DOHH2 (cell line): ENCODE results near the gene MYH15.

Experiments used
- H3F3A ChIP-seq: fragments of 200-600 bp; sonication (generic), shearing (Covaris generic); 2 replicates; pipeline ENCODE4 v1.6.0; 2016; ENCODE audit warnings: antibody characterized with exemption, mild to moderate bottlenecking; ENCODE audit not compliant: control insufficient read depth, insufficient read depth
- H3K27ac ChIP-seq: fragments of 200-600 bp; sonication (generic); 2 replicates; pipeline ENCODE4 v1.5.1; 2014; ENCODE audit warnings: low read depth, mild to moderate bottlenecking, low read length, moderate library complexity
- H3K27me3 ChIP-seq: fragments of 200-600 bp; sonication (generic); 2 replicates; pipeline ENCODE4 v1.6.1; 2014; ENCODE audit warnings: mild to moderate bottlenecking, low read length, mixed read lengths; ENCODE audit not compliant: control insufficient read depth
- H3K36me3 ChIP-seq: fragments of 200-600 bp; sonication (generic); 2 replicates; pipeline ENCODE4 v1.6.1; 2014; ENCODE audit warnings: mild to moderate bottlenecking, low read length, moderate library complexity, mixed read lengths; ENCODE audit not compliant: control insufficient read depth
- H3K4me1 ChIP-seq: fragments of 200-600 bp; sonication (generic); 2 replicates; pipeline ENCODE4 v1.6.1; 2014; ENCODE audit warnings: mild to moderate bottlenecking, low read length, mixed read lengths; ENCODE audit not compliant: control insufficient read depth
- H3K4me2 ChIP-seq: fragments of 200-600 bp; sonication (generic); 2 replicates; pipeline ENCODE4 v1.6.0; 2014; ENCODE audit warnings: mild to moderate bottlenecking, low read length, moderate library complexity
- H3K4me3 ChIP-seq: fragments of 200-600 bp; sonication (generic); 2 replicates; pipeline ENCODE4 v1.5.1; 2014; ENCODE audit warnings: mild to moderate bottlenecking, low read length, mixed read lengths
- H3K79me2 ChIP-seq: fragments of 200-600 bp; sonication (generic); 2 replicates; pipeline ENCODE4 v1.6.1; 2014; ENCODE audit warnings: mild to moderate bottlenecking, low read length, mixed read lengths; ENCODE audit not compliant: control insufficient read depth
- H3K9me2 ChIP-seq: fragments of 200-600 bp; sonication (generic); replicated peaks from 2 replicates; pipeline ENCODE4 v1.6.1; 2014; ENCODE audit warnings: mild to moderate bottlenecking, low read length, mixed read lengths; ENCODE audit not compliant: control insufficient read depth
- H3K9me3 ChIP-seq: fragments of 200-600 bp; sonication (generic); 2 replicates; pipeline ENCODE4 v1.6.1; 2014; ENCODE audit warnings: antibody characterized with exemption, low read length, mixed read lengths; ENCODE audit not compliant: control insufficient read depth, insufficient read depth
- H4K20me1 ChIP-seq: fragments of 200-600 bp; sonication (generic); 2 replicates; pipeline ENCODE4 v1.6.0; 2014; ENCODE audit warnings: low read depth, mild to moderate bottlenecking, antibody characterized with exemption, low read length, moderate library complexity; ENCODE audit not compliant: control insufficient read depth, insufficient read depth
- EZH2phosphoT487 ChIP-seq: fragments of 200-600 bp; sonication (generic); IDR thresholded peaks from 2 replicates; pipeline ENCODE4 v1.6.1; 2017; ENCODE audit warnings: borderline replicate concordance, mild to moderate bottlenecking, antibody characterized with exemption, low read length, moderate library complexity, mixed read lengths
- TF ChIP-seq, protein P1 (sequence below): fragments of 200-600 bp; sonication (generic); IDR thresholded peaks from one replicate; pipeline ENCODE4 v1.5.1; 2014; ENCODE audit warnings: antibody characterized with exemption, mild to moderate bottlenecking, low read depth, low read length; ENCODE audit not compliant: poor library complexity, severe bottlenecking

MYH15 gene

DNA sequence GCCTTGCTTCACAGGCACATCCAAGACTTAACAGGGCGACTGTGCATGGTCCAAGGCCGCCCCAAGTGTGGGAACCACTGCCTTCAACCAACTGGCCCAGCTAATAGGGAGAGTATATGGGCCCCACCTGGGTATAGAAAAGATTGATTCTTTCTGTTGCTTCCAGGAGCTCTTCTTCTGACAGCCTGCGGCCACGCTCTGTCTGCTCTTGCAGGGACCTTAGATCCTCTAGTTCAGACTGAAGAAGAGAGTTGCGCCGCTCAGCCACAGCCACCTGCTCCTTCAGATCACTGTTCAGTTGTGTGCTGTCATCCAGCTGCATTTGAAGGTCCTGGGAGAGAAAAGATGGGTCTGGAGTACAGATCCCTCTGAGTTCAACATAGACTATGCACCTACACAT, 111.9 kb downstream of the MYH15 start:
- H3K36me3 ChIP-seq, result no peaks in the 10 kb centered on the region
- no peaks in the 10 kb centered on the region for H3K27me3 ChIP-seq
- H3K4me3 ChIP-seq, result no peak overlapping the region
- no peaks in the 10 kb centered on the region for H3K9me2 ChIP-seq
- no peaks in the 10 kb centered on the region for H4K20me1 ChIP-seq
- no peaks in the 10 kb centered on the region for H3K4me1 ChIP-seq
- no peaks in the 10 kb centered on the region for H3K9me3 ChIP-seq
- H3K27ac ChIP-seq, result no peak overlapping the region
- no peaks in the 10 kb centered on the region for H3K79me2 ChIP-seq
- no peaks in the 10 kb centered on the region for H3F3A ChIP-seq
- TF ChIP-seq, protein P1, sequence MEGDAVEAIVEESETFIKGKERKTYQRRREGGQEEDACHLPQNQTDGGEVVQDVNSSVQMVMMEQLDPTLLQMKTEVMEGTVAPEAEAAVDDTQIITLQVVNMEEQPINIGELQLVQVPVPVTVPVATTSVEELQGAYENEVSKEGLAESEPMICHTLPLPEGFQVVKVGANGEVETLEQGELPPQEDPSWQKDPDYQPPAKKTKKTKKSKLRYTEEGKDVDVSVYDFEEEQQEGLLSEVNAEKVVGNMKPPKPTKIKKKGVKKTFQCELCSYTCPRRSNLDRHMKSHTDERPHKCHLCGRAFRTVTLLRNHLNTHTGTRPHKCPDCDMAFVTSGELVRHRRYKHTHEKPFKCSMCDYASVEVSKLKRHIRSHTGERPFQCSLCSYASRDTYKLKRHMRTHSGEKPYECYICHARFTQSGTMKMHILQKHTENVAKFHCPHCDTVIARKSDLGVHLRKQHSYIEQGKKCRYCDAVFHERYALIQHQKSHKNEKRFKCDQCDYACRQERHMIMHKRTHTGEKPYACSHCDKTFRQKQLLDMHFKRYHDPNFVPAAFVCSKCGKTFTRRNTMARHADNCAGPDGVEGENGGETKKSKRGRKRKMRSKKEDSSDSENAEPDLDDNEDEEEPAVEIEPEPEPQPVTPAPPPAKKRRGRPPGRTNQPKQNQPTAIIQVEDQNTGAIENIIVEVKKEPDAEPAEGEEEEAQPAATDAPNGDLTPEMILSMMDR, result no peak
- TF ChIP-seq EZH2phosphoT487, result no peak
- no peak overlapping the region for H3K4me2 ChIP-seq

DNA sequence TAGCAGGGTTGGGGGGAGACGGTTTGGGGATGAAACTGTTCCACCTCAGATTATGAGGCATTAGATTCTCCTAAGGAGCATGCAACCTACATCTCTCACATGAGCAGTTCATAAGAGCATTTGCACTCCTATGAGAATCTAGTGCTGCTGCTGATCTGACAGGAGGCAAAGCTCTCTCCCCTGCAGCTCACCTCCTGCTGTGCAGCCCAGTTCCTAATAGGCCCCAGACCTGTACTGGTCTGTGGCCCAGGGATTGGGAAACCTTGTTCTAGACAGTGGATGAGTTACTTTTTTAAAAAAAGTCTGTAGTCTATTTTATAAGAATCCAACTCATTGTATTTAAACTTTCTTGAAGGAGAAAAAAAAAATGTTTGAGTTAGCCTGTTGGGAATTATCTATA, 114.1 kb downstream of the MYH15 start:
- H3K27ac ChIP-seq, result no peak overlapping the region
- TF ChIP-seq EZH2phosphoT487, result no peak
- TF ChIP-seq, protein P1, result no peak
- H3K4me3 ChIP-seq, result no peak overlapping the region
- no peaks in the 10 kb centered on the region for H3F3A ChIP-seq
- no peaks in the 10 kb centered on the region for H3K9me2 ChIP-seq
- no peaks in the 10 kb centered on the region for H3K9me3 ChIP-seq
- no peaks in the 10 kb centered on the region for H4K20me1 ChIP-seq
- H3K79me2 ChIP-seq, result no peaks in the 10 kb centered on the region
- H3K36me3 ChIP-seq, result no peaks in the 10 kb centered on the region
- peaks cover 3% of the 10 kb centered on the region for H3K27me3 ChIP-seq
- no peaks in the 10 kb centered on the region for H3K4me1 ChIP-seq
- no peak overlapping the region for H3K4me2 ChIP-seq

DNA sequence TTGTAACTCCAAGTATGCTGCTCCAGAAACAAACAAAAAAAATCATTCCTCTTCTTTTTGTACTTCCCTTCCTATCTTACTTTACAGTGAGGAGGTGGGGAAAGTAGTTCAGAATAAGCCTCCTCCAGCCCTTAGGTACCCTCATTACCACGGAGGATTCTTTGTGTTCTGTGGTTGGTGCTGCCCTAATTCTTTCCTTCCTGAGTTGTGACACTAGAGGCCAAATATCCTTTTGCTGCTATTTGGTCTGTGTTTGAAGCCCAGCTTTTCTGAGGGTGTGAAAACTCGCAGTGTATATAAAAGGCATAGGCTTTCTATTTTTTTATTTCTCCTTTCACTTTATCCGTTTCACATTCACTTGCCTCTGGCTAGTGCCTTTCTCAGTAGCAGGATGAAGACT, 115.8 kb downstream of the MYH15 start:
- Histone ChIP-seq H3K4me2 (no peak overlapping the region), H3K4me3 (no peak overlapping the region), H3K27ac (no peak overlapping the region), H3K4me1 (no peaks in the 10 kb centered on the region), H3K79me2 (no peaks in the 10 kb centered on the region), H4K20me1 (no peaks in the 10 kb centered on the region), H3K9me3 (no peaks in the 10 kb centered on the region), H3K9me2 (no peaks in the 10 kb centered on the region), H3K27me3 (peaks cover 5% of the 10 kb centered on the region), H3K36me3 (no peaks in the 10 kb centered on the region), H3F3A (no peaks in the 10 kb centered on the region)
- TF ChIP-seq, protein P1, result no peak
- TF ChIP-seq EZH2phosphoT487, result no peak

DNA sequence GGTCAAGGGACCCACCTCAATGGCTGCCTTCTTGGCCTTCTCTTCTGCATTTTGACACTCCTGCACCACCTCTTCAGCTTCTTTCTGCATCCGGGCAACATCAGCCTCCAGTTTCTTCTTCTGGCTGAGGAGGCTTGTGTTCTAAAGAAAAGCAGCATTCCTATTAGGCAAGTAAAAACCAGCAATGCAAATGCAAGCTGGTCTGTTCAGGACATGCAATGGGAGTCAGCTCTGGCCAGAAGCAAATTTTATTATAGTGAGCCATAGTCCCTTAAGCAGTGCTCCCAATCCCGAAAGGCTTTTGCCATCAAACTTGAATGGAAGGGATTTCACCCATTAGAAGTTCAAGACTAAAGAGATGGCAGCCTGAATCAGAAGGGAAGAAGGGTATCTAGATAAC, 116.4 kb downstream of the MYH15 start:
- Histone ChIP-seq H3K36me3 (no peaks in the 10 kb centered on the region), H3K9me3 (no peaks in the 10 kb centered on the region), H3K4me3 (no peak overlapping the region), H3K4me1 (no peaks in the 10 kb centered on the region), H3K4me2 (no peak overlapping the region), H4K20me1 (no peaks in the 10 kb centered on the region), H3F3A (no peaks in the 10 kb centered on the region), H3K9me2 (no peaks in the 10 kb centered on the region), H3K27ac (no peak overlapping the region), H3K79me2 (no peaks in the 10 kb centered on the region), H3K27me3 (peaks cover 5% of the 10 kb centered on the region)
- TF ChIP-seq, protein P1, result no peak
- TF ChIP-seq EZH2phosphoT487, result no peak
